22Rv1 (cell line): ENCODE results near the gene EFCAB10.
A peak's percentile ranks its signal among the peaks of the same experiment; 100 is the strongest.

ENCODE experiments used
- H3K27ac ChIP-seq: fragments of 450-650 bp; 2 replicates; pipeline ENCODE4 v1.5.1; 2017
- ZFX ChIP-seq: fragments of 450-650 bp; IDR thresholded peaks from 2 replicates; pipeline ENCODE4 v1.6.1; 2017; ENCODE audit warnings: antibody characterized with exemption, borderline replicate concordance
- TF ChIP-seq, protein P1 (sequence below): fragments of 450-650 bp; IDR thresholded peaks from 2 replicates; pipeline ENCODE4 v1.5.1; 2017; ENCODE audit warnings: mild to moderate bottlenecking

The EFCAB10 gene

GRCh38 chr7:105581066-105581811, at the start of gene EFCAB10:
Gene EFCAB10 (minus strand): TSS chr7:105581493. CDS start chr7:105581463, 30 bp downstream.
- TF ChIP-seq, protein P1, sequence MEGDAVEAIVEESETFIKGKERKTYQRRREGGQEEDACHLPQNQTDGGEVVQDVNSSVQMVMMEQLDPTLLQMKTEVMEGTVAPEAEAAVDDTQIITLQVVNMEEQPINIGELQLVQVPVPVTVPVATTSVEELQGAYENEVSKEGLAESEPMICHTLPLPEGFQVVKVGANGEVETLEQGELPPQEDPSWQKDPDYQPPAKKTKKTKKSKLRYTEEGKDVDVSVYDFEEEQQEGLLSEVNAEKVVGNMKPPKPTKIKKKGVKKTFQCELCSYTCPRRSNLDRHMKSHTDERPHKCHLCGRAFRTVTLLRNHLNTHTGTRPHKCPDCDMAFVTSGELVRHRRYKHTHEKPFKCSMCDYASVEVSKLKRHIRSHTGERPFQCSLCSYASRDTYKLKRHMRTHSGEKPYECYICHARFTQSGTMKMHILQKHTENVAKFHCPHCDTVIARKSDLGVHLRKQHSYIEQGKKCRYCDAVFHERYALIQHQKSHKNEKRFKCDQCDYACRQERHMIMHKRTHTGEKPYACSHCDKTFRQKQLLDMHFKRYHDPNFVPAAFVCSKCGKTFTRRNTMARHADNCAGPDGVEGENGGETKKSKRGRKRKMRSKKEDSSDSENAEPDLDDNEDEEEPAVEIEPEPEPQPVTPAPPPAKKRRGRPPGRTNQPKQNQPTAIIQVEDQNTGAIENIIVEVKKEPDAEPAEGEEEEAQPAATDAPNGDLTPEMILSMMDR: no peak
- no peak for TF ChIP-seq ZFX
- H3K27ac ChIP-seq: peak within 1 kb of the TSS; percentile 54

DNA sequence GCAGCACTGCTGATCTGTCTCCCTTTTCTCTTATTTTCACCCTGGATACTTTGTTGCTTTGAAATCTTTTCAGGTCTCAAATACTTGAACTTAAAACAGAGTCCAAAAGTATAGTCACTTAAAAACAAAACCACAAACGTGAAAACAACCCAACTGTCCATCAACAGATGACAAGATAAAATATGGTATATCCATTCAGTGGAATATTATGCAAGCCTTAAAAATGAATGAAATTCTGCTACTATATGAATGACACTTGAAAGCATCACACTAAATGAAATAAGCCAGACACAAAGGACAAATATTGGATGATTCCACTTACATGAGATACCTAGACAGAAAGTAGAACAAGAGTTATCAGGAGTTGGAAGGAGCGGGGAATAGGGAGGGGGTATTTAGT, 44.7 kb upstream of the EFCAB10 start:
- no peak for TF ChIP-seq ZFX
- TF ChIP-seq, protein P1: no peak

GRCh38 chr7:105623906-105624305, 42.6 kb upstream of the EFCAB10 start:
- no peak overlapping the region for H3K27ac ChIP-seq
- TF ChIP-seq ZFX: no peak
- TF ChIP-seq, protein P1: no peak

More for the DNA sequence above, 44.7 kb upstream of the EFCAB10 start:
- no peak overlapping the region for H3K27ac ChIP-seq

DNA sequence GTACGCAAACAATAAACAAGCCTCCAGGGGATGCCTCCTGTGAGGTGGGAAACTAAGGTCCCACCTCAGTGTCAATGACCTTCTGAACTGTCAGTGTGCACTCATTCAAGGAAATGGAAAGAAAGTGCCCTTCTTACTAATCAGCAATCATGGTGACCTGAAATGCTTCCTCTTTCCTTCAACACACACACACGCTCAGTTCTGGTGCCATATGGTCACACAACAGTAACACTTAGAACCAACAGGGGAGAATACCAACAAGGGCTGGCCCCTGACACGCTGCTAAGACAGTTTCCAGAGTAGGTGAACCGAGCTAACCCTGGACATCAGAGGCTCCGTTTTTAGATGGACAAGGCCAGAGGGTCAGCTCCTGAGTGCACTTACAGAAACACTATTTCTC, 42.1 kb upstream of the EFCAB10 start:
- TF ChIP-seq, protein P1: no peak
- TF ChIP-seq ZFX: no peak
- no peak overlapping the region for H3K27ac ChIP-seq

DNA sequence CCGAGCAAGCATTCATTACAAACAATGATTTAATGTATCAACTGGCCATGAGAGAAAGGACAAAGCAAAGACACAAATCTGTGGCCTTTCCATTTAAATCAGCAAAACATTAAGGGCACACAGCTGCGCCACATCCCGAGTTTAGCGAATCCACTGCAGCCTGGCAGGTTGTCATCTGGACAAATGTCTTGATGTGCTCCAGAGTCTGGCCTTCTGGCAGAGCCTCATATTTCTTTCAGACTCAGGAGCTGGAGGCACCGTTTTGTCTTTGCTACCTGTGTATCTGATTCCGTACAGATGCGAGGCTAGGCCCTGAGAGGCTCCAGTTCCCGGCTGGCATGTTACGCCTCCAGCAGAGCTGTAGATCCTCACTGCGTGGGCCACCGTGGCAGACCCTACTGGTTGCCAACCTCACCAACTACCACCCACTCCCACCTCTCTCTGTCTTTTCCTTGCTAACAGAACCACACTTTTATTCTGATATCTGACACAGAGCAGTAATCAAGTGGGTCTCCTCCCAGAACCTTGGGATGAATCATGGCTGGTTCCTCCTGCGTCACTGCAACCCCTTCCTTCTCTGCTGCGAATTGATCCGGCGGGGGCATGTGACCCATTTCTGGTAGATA, 40.9 kb upstream of the EFCAB10 start:
- no peak for TF ChIP-seq ZFX
- TF ChIP-seq, protein P1: no peak
- no peak overlapping the region for H3K27ac ChIP-seq

DNA sequence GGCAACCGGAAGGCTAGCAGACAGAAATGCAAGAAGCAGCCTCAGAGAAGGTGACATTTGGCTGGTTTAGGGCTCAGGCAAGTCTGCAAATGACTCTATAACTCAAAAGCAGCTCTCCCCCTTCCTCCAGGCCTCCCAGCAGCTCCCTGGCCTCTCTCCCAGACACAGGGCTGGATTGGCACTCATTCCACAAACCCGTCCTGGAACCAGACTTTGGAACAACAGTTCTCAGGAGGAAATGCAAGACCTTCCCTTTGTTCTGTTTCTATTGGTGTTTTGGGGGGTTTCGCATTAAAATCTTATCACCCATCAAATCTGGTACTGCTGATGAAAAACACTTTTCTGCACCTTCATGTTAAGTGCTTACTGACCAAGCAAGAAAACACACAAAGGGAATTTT, 40.3 kb upstream of the EFCAB10 start:
- H3K27ac ChIP-seq: no peak overlapping the region
- no peak for TF ChIP-seq ZFX
- TF ChIP-seq, protein P1: no peak

DNA sequence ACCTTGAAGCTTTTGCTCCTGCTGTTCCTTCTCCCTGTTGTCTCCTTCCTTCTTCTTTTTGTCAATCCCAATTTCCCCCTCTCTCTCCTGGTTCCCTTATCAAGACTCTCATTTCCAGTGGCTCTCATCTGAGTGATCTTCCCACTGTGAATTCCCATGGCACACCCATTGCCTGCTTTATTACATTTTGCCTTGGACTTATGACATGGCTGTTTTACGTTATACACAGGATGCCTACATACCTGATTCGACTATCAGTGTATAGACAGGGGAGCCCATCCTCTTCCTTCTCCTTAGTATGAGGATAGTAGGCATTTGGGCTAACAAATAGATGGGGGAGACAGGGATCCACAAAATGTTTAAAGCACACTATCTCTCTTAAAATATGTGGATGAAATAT, 39.9 kb upstream of the EFCAB10 start:
- no peak overlapping the region for H3K27ac ChIP-seq
- TF ChIP-seq, protein P1: no peak
- no peak for TF ChIP-seq ZFX
